Stimulated activated effector memory CD8-positive, alpha-beta T cell treated with anti-CD3 and anti-CD28 coated beads, Interleukin-12 subunit alpha, Interleukin-12 subunit beta, amount 100 ng/mL, for 72 hours (primary cell): ENCODE results near the gene ADAM8.

Experiments used
- ATAC-seq: fragments of 150-1000 bp; cut with Tn5 transposase; 2 replicates; pipeline ENCODE4 v1.10.0; 2021
- DNase-seq, 2 donors: peaks; one replicate each; pipeline ENCODE4 v3.0.0; 2021 to 2022; ENCODE audit warnings: low spot score in 2 of 2
- H3K27ac Mint-ChIP-seq: one replicate; pipeline ENCODE4 v1.8.0; 2022; ENCODE audit warnings: mild to moderate bottlenecking, mixed read lengths
- H3K36me3 Mint-ChIP-seq: one replicate; pipeline ENCODE4 v1.8.0; 2022; ENCODE audit warnings: mild to moderate bottlenecking, mixed read lengths
- H3K4me1 Mint-ChIP-seq: one replicate; pipeline ENCODE4 v1.8.0; 2022; ENCODE audit warnings: mixed read lengths
- H3K4me3 Mint-ChIP-seq: one replicate; pipeline ENCODE4 v1.8.0; 2022; ENCODE audit warnings: mild to moderate bottlenecking, mixed read lengths
- H3K9me3 Mint-ChIP-seq: one replicate; pipeline ENCODE4 v1.8.0; 2022; ENCODE audit warnings: mixed read lengths

ADAM8 gene

DNA sequence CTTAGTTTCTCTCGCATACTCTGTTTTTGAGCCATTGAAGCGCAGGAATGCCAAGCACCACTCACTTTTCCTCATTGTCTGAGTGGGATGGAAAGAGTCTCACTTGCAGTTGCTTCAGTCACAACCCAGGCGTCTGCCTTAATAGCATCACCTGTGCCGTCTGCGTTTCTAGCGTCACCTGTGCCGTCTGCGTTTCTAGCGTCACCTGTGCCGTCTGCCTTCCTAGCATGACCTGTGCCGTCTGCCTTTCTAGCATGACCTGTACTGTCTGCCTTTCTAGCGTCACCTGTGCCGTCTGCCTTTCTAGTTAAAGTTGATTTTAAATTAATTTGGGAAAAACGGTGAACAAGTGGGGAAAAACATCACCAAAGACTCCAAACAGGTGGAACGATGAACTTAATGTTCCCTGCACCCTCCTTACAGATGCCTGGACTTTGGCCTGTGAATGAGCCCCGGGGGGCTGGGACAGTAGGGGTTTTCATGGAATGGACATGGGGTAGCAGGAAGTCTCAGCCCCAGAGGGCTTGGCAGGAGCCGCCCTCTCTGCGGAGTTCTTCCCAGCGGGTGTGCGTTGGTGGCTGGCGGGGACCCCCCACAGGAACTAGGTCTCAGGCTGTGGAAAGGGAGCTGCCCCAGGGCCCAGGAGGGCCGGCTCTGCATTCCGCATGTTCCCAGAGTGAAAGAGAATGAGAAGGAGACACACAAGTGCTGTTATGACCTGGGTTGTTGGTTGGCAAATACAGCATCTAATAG lies 35.5 kb upstream of the ADAM8 start:
- peaks cover 52% of the 10 kb centered on the region for H3K36me3 Mint-ChIP-seq
- peak overlapping the region; percentile 45 for H3K27ac Mint-ChIP-seq
- ATAC-seq (no peak), DNase-seq (no peak)
- peaks cover 22% of the 10 kb centered on the region for H3K4me1 Mint-ChIP-seq
- no peak overlapping the region for H3K4me3 Mint-ChIP-seq
- no peaks in the 10 kb centered on the region for H3K9me3 Mint-ChIP-seq

DNA sequence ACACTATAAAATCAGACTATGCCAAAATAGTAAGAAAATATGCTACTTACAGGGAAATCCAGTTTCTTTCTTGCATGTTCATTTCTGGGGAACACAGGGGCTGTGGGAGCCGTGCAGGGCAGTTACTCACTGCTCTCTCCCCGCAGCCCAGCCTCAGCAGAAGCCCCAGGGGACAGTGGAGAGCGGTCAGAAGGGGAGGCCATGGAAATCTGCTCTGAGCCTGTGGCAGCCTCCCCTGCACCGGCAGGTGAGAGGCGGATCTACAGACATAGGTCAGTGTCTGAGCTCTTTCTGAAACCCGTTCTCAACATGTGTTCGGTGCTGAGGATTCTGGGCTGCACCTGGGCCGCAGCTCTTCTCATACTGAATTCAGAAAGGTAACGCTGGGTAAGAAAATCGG lies 34.9 kb upstream of the ADAM8 start:
- H3K4me1 Mint-ChIP-seq: peaks cover 28% of the 10 kb centered on the region
- ATAC-seq: no peak
- no peak overlapping the region for H3K4me3 Mint-ChIP-seq
- no peak overlapping the region for H3K27ac Mint-ChIP-seq
- no peak for DNase-seq
- H3K9me3 Mint-ChIP-seq: no peaks in the 10 kb centered on the region
- peaks cover 52% of the 10 kb centered on the region for H3K36me3 Mint-ChIP-seq

DNA sequence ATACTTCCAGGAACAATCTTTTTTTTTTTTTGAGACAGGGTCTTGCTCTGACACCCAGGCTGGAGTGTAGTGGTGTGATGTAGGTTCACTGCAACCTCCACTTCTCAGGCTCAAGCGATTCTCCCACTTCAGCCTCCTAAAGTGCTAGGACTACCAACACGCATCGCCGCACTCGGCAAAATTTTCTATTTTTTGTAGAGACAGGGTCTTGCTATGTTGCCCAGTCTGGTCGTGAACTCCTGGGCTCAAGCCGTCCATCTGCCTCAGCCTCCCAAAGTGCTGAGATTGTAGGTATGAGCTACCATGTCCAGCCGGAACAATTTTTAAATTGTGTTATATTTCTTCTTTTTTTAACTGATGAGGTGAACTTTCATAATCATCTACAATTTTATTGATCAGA lies 34.1 kb upstream of the ADAM8 start:
- ATAC-seq: no peak
- Mint-ChIP-seq H3K27ac (no peak overlapping the region), H3K9me3 (no peaks in the 10 kb centered on the region), H3K4me1 (peaks cover 30% of the 10 kb centered on the region), H3K36me3 (peaks cover 52% of the 10 kb centered on the region), H3K4me3 (no peak overlapping the region)
- no peak for DNase-seq

DNA sequence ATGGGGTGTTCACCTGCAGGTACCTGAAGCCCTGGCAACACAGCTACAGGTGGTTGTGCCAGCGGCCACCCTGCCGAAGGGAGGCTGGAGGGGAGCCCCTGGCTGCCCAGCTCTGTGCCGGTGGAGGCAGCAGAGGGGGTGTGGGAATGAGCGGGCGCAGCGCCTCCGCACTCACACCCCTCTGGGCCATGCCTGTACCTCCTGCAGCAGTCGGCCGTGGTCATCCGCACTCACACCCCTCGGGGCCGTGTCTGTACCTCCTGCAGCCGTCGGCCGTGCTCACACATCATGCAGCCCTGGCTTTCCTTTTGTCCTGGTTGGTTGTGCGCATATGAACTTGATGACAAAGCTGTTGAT lies 33.7 kb upstream of the ADAM8 start:
- ATAC-seq (no peak), DNase-seq (no peak)
- Mint-ChIP-seq H3K4me3 (peak overlapping the region; percentile 93), H3K4me1 (peaks cover 34% of the 10 kb centered on the region), H3K9me3 (no peaks in the 10 kb centered on the region), H3K36me3 (peaks cover 52% of the 10 kb centered on the region), H3K27ac (no peak overlapping the region)

DNA sequence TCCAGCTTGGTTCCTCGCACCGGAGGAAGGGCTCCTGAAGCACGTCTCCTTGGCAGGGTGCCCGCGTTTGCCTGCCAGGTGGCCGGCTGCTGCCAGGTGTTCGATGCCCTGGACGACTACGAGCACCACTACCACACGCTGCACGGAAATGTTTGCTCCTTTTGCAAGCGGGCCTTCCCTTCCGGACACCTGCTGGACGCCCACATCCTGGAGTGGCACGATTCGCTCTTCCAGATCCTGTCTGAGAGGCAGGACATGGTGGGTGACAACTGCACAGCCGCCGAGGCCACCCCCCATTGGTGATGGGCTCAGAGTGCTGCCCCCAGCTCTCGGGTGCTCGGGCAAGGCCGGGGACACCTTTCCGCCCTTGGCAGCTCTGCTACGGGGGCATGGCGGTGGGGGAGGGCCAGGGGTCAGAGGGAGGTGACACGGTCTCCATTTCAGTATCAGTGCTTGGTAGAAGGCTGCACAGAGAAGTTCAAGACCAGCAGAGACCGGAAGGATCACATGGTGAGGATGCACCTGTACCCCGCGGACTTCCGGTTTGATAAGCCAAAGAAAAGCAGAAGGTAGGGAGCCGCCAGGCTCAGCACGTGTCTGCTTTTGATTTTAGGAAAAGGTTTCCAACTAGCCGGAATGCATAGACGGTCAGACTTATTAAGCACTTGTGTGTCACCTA lies 33.2 kb upstream of the ADAM8 start:
- Mint-ChIP-seq H3K4me3 (peak overlapping the region; percentile 93), H3K36me3 (peaks cover 52% of the 10 kb centered on the region), H3K9me3 (no peaks in the 10 kb centered on the region), H3K27ac (no peak overlapping the region), H3K4me1 (peaks cover 39% of the 10 kb centered on the region)
- DNase-seq: no peak
- ATAC-seq: no peak

DNA sequence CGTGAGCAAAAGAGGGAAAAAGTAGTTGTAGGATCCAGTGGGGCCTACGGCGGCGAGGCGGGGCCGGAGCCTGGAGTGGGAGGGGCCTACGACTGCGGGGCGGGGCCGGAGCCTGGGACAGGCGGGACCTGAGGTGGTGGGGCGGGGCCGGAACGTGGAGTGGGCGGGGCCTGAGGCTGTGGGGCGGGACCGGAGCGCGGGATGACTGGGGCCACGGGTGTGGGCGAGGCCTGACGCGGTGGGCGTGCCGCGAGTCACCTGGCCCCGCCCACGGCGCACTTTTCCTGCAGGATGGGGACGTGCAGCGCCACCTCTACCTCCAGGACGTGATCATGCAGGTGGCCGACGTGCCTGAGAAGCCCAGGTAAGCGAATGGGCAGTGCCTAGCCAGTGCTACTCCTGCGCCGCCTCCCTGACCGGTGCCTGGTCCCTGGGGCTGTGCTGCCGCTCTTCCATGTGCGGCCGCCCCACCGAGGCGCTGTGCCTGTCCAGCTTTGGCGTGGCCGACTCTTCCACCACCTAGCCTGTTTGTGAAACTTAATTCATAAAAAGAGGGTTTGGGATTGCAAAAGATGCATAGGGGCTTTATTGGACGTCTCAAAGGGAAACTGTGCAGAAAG lies 32.5 kb upstream of the ADAM8 start:
- H3K4me1 Mint-ChIP-seq: peaks cover 35% of the 10 kb centered on the region

DNA sequence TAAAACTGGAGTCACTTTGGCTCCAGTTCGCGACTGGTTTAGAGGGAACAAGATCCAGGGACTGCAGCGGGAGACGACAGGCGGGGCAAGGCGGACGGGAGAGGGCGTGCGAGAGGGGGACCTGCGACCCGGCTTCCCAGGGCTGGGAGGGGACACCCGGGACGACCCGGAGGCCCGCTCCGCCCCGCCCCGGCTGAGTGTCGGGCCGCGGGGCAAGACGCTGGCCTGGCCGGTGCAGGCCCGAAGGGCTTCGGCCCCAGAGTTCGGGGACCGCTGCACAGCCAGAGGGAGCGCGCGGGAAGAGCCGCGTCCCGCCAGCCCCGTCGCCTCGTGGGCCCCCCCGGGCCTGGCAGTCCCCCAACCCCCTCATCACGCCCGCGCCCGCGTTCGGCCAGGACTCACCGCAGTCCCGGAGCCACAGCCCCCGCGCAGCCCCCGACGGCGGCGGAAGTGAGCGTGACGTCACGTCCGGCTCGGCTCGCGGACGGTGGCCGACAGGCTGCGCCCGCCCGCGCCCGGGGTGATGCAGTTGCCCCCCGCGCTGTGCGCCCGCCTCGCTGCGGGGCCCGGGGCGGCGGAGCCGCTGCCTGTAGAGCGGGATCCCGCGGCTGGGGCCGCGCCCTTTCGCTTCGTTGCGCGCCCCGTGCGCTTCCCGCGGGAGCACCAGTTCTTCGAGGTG lies 31.9 kb upstream of the ADAM8 start, which contains the start of the genes TUBGCP2 and ZNF511:
TUBGCP2 (minus strand) TSS at position 452 of the 679 bp plus-strand sequence. CDS start 5,931 bp downstream, outside the sequence.
ZNF511 (plus strand) TSS at position 494 of the 679 bp plus-strand sequence; CDS start at position 524, 30 bp downstream.
- Mint-ChIP-seq H3K4me3 (peak within 1 kb of the TSS; percentile 93), H3K9me3 (no peaks in the 10 kb centered on the region), H3K4me1 (peaks cover 31% of the 10 kb centered on the region), H3K27ac (peak within 1 kb of the TSS; percentile 97), H3K36me3 (peaks cover 45% of the 10 kb centered on the region)
- ATAC-seq: peak; percentile 90
- DNase-seq: peak; percentile 88 to 96

More for the DNA sequence above, 32.5 kb upstream of the ADAM8 start:
- H3K36me3 Mint-ChIP-seq: peaks cover 46% of the 10 kb centered on the region
- peak overlapping the region; percentile 97 for H3K27ac Mint-ChIP-seq
- DNase-seq (peak; percentile 88 to 98), ATAC-seq (peak; percentile 82)
- H3K9me3 Mint-ChIP-seq: no peaks in the 10 kb centered on the region
- H3K4me3 Mint-ChIP-seq: peak overlapping the region; percentile 93

DNA sequence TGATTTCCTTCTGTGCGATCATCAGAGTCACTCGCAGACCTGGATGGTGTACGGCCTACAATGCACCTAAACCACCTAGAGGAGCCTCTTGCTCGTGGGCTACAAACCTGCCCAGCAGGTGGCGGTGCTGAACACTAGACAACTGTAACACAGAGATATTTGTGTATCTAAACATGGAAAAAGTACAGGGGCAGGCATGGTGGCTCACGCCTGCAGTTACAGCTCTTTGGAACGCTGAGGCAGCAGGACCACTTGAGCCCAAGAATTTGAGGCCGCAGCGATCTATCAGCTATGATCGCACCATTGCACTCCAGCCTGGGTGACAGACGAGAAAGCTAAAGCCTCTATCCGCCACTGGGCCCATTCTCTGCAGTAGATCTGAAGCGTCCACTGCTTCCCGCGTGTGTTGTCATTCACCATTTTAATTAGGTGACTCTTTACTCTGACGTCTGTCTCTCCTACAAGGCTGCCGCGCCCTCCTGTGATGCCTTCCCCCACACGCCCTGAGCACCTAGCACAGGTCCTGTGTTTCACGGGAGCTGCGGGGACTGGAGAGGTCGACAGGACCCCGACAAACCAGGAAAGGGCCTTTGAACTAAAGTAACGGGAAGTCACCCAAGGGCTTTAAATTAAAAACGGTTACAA lies 31.2 kb upstream of the ADAM8 start:
- peak; percentile 66 for ATAC-seq
- H3K4me1 Mint-ChIP-seq: peaks cover 31% of the 10 kb centered on the region
- H3K9me3 Mint-ChIP-seq: no peaks in the 10 kb centered on the region

DNA sequence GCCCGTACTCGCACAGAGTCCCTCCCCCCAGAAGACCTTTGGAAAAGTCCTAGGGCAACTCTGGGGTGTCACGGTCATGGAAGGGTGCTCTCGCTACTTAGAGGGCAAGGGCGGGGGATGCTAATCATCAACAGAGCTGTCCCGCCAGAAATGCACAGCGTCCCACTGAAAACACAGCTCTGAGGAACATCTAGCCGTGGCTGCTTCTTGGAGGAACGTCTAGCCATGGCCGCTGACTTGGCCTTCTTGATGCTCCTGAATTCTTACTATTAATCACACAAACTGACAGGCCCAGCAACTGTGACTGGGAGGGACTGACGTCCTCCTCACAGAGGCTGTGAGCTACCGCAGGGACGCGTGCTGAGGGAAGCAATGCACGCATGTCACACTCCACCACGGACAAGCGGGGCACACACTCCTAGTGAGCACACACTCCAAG lies 30.3 kb upstream of the ADAM8 start:
- no peaks in the 10 kb centered on the region for H3K9me3 Mint-ChIP-seq
- peaks cover 31% of the 10 kb centered on the region for H3K4me1 Mint-ChIP-seq
- H3K4me3 Mint-ChIP-seq: peak overlapping the region; percentile 93
- ATAC-seq (no peak), DNase-seq (no peak)
- H3K27ac Mint-ChIP-seq: peak overlapping the region; percentile 97
- H3K36me3 Mint-ChIP-seq: peaks cover 43% of the 10 kb centered on the region

More for the DNA sequence above, 31.2 kb upstream of the ADAM8 start:
- peak overlapping the region; percentile 97 for H3K27ac Mint-ChIP-seq
- peak overlapping the region; percentile 93 for H3K4me3 Mint-ChIP-seq
- peak; percentile 68 to 87 for DNase-seq
- H3K36me3 Mint-ChIP-seq: peaks cover 43% of the 10 kb centered on the region

DNA sequence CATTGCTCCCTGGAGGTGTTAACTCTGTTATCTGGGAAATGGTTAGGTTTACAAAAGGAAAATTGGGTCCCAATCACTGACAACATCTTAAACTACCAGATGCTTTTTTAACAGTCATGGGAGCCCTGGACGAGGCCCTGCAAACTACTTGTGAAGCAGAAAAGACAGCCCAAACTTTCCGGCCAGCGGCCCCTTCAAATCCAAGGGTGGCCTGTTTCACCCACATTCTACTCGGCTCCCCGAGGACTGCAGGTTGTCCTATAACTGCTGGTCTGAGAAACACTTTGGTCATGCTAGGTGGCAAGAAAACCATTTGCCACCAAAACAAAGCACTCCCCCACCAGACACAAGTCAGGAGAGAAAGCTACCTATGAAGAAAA lies 29.4 kb upstream of the ADAM8 start:
- Mint-ChIP-seq H3K9me3 (no peaks in the 10 kb centered on the region), H3K36me3 (peaks cover 43% of the 10 kb centered on the region), H3K27ac (no peak overlapping the region), H3K4me1 (peaks cover 31% of the 10 kb centered on the region), H3K4me3 (no peak overlapping the region)
- DNase-seq: no peak
- ATAC-seq: no peak

DNA sequence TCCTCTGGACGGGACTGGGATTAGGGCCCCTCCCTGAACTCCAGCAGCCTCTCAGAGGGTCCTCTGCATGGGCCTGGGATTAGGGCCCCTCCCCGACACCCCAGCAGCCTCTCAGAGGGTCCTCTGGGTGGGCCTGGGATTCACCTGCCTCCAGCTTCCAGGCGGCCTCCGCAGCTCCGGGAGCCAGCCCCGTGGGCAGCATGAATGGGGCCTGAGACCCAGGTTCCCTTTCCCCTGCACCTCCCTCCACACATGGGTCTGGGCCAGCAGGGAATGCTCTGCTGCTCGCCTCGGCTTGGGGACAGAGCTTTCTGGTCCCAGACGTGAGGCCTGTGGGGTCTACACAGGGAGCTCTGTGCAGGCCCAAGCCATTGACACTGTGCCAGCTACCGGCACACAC lies 26.5 kb upstream of the ADAM8 start:
- Mint-ChIP-seq H3K36me3 (peaks cover 56% of the 10 kb centered on the region), H3K4me3 (no peak overlapping the region), H3K9me3 (no peaks in the 10 kb centered on the region), H3K4me1 (peaks cover 30% of the 10 kb centered on the region), H3K27ac (no peak overlapping the region)
- ATAC-seq (no peak), DNase-seq (no peak)

DNA sequence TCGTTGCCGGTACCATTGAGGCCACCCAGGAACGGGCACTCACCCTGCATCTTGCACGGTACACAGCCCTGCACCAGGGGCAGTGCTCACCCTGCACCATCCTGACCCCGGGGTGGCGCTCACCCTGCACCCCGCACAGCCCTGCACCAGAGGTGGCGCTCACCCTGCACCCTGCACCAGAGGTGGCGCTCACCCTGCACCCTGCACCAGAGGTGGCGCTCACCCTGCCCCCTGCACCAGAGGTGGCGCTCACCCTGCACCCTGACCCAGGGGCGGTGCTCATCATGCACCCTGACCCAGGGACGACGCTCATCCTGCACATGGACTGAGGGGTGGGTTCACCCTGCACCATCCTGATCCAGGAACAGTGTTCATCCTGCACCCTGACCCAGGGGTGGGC lies 25.6 kb upstream of the ADAM8 start:
- DNase-seq (no peak), ATAC-seq (no peak)
- Mint-ChIP-seq H3K36me3 (peaks cover 57% of the 10 kb centered on the region), H3K4me1 (peaks cover 25% of the 10 kb centered on the region), H3K27ac (no peak overlapping the region), H3K4me3 (no peak overlapping the region), H3K9me3 (no peaks in the 10 kb centered on the region)

DNA sequence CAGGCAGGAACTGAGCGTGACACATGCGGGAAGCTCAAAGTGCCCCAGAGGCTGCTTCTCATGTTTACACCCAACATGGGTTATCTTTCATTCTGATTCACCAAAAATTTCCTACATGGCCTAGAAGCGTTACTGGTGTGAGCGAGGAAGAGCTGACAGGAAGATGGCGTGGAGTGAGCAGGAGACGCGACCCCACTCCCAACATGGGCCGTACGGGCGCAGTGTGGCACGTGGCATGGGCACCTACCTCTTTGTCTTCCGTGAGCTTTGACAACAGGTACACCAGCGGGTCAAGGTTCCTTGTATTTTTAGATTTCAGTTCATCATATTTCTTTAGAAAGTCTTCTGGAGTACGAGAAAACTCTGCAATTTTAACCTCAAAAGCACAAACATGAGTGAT lies 23.1 kb upstream of the ADAM8 start:
- H3K9me3 Mint-ChIP-seq: no peaks in the 10 kb centered on the region
- ATAC-seq (no peak), DNase-seq (no peak)
- no peak overlapping the region for H3K27ac Mint-ChIP-seq
- H3K4me3 Mint-ChIP-seq: no peak overlapping the region
- H3K4me1 Mint-ChIP-seq: peaks cover 6% of the 10 kb centered on the region
- peaks cover 82% of the 10 kb centered on the region for H3K36me3 Mint-ChIP-seq

DNA sequence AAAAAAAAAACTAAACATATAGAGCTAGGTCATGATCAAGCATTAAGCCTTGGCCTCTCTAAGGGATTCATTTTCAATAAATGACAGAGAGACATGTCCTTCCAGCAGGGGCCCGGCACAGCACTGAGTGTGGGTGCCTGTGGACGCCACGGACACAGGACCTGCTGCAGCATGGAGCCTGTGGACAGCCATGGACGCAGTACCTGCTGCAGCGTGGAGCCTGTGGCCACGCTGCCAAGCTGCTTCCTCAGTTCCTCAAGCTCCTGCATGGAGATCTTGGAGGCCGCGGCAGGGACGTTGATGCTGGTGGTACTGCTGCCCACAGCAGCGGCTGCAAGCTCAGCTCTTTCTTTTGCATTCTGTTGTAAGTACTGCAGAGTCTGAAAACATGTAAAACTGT lies 22.6 kb upstream of the ADAM8 start:
- H3K9me3 Mint-ChIP-seq: no peaks in the 10 kb centered on the region
- DNase-seq (no peak), ATAC-seq (no peak)
- H3K36me3 Mint-ChIP-seq: peaks cover 87% of the 10 kb centered on the region
- H3K4me3 Mint-ChIP-seq: no peak overlapping the region
- H3K27ac Mint-ChIP-seq: no peak overlapping the region
- peaks cover 6% of the 10 kb centered on the region for H3K4me1 Mint-ChIP-seq

DNA sequence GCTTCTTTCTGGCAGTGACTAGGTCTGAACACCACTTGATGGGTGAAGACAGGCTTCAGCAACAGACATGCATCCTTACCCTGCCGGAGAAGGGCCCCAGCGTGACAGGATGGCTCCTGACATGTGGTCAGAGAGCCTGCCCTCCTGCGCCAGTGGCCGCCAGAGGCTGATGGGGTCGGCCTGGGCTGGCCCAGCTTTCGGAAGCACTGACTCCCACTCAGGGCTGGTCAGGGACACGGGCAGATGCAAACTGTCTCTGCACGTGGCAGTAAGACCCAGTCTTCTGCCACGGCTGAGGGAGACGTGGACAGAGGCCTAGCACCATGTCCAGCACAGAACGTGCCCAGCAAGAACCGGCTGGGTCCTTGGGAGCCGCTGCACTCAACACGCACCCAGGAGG lies 21.8 kb upstream of the ADAM8 start:
- no peaks in the 10 kb centered on the region for H3K9me3 Mint-ChIP-seq
- peaks cover 6% of the 10 kb centered on the region for H3K4me1 Mint-ChIP-seq
- DNase-seq (no peak), ATAC-seq (no peak)
- peaks cover 94% of the 10 kb centered on the region for H3K36me3 Mint-ChIP-seq
- no peak overlapping the region for H3K4me3 Mint-ChIP-seq
- H3K27ac Mint-ChIP-seq: no peak overlapping the region
